ENCODE data around the gene DEFB132. TPM values are rescaled to one million over a fixed set of nuclear protein-coding genes. Genes with fewer than 3 reads are reported as not detected.
A peak's percentile ranks its signal among the peaks of the same experiment; 100 is the strongest.

The DEFB132 gene
- total and polyA plus RNA-seq, 4 donors = 0.08 TPM; not detected in 2

DNA sequence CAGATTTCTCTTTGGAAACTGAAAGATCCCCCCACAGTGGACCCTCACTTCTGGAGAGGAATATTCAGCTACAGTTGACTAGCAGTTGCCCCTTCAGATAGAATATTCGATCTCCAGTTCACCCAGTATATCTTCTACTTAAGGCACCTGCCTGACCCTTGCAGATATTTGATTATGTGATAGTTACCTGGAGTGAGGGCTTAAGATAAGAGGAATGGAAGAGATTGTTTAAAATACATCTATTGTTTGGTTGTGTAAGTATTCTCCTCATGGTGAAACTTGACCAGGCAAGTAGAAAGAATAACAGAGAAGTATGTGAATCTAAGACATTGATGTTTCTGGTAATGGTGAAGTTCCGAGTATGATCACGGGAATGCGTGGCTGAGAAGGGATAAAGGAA is 38.3 kb downstream of the DEFB132 start:
- 92% methylated on average over 4 of the region's 4 CpGs for WGBS
- H3K27ac ChIP-seq (ENCODE audit: low read depth in 1 of 2, low read length in 2 of 2) = no peak overlapping the region
- no peaks in the 10 kb centered on the region for H3K27me3 ChIP-seq (ENCODE audit: control insufficient read depth in 4 of 4, insufficient read depth in 4 of 4, low read length in 3 of 4)
- no peak overlapping the region for H3K9ac ChIP-seq (ENCODE audit: low read depth in 1 of 2, low read length in 2 of 2)
- H3K4me1 ChIP-seq (ENCODE audit: control insufficient read depth in 4 of 4, insufficient read depth in 4 of 4, low read length in 3 of 4) = peaks cover 0 to 38% (median 31%) of the 10 kb centered on the region in 4 donors
- no peaks in the 10 kb centered on the region for H3K9me3 ChIP-seq (ENCODE audit: control insufficient read depth in 4 of 4, low read length in 3 of 4)
- DNase-seq (ENCODE audit: low spot score) = no peak
- TF ChIP-seq, protein P1, sequence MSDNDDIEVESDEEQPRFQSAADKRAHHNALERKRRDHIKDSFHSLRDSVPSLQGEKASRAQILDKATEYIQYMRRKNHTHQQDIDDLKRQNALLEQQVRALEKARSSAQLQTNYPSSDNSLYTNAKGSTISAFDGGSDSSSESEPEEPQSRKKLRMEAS (IDR thresholded peaks at IDR 0.05) = no peak
- TF ChIP-seq RAD21 (IDR thresholded peaks at IDR 0.05) (no peak), RXRA (IDR thresholded peaks at IDR 0.05) (no peak)
- TF ChIP-seq, protein P2, sequence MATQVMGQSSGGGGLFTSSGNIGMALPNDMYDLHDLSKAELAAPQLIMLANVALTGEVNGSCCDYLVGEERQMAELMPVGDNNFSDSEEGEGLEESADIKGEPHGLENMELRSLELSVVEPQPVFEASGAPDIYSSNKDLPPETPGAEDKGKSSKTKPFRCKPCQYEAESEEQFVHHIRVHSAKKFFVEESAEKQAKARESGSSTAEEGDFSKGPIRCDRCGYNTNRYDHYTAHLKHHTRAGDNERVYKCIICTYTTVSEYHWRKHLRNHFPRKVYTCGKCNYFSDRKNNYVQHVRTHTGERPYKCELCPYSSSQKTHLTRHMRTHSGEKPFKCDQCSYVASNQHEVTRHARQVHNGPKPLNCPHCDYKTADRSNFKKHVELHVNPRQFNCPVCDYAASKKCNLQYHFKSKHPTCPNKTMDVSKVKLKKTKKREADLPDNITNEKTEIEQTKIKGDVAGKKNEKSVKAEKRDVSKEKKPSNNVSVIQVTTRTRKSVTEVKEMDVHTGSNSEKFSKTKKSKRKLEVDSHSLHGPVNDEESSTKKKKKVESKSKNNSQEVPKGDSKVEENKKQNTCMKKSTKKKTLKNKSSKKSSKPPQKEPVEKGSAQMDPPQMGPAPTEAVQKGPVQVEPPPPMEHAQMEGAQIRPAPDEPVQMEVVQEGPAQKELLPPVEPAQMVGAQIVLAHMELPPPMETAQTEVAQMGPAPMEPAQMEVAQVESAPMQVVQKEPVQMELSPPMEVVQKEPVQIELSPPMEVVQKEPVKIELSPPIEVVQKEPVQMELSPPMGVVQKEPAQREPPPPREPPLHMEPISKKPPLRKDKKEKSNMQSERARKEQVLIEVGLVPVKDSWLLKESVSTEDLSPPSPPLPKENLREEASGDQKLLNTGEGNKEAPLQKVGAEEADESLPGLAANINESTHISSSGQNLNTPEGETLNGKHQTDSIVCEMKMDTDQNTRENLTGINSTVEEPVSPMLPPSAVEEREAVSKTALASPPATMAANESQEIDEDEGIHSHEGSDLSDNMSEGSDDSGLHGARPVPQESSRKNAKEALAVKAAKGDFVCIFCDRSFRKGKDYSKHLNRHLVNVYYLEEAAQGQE (IDR thresholded peaks at IDR 0.05) = no peak
- no peaks in the 10 kb centered on the region for H3K36me3 ChIP-seq (ENCODE audit: control insufficient read depth in 4 of 4, insufficient read depth in 3 of 4, low read depth in 1 of 4, low read length in 3 of 4)
- no peak overlapping the region for H3K4me3 ChIP-seq (ENCODE audit: low read depth in 1 of 3, low read length in 3 of 3)

DNA sequence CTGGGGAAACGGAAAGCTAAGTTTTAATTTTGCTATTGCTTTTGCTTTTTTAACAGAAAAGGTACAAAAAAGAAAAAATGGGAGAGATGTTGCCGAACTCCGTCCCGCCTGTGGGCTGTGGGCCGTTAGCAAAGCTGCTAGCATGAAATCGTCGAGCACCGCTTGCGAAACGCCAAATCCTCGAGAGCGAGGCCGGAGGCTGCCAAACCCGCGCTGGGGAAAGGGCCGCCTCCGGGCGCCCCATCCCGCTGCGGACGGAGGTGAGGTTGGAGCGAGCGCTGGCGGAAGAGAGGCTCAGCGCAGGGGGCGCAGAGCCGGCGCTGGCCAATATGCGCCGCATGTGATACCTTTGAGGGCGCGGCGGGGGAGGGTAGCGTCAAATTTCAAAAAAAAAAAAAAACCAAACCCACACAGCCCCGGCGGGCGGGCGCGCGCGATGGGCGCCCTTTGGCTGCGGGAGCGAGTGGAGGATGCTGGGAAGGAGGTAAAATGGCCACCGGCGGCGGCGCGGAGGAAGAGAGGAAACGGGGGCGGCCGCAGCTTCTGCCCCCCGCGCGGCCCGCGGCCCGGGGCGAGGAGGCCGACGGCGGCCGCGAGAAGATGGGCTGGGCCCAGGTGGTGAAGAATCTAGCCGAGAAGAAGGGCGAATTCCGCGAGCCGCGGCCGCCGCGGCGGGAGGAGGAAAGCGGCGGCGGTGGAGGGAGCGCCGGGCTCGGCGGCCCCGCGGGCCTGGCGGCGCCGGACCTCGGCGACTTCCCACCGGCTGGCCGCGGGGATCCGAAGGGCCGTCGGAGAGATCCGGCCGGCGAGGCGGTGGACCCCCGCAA is 39.8 kb downstream of the DEFB132 start, which contains the start of gene ZCCHC3:
Gene ZCCHC3, plus strand, starts transcription at position 473 of the 827 bp plus-strand sequence. Its CDS starts 17 bp downstream, at position 490.
- peak within 1 kb of the TSS; percentile 82 to 83 for H3K9ac ChIP-seq (ENCODE audit: low read depth in 1 of 2, low read length in 2 of 2)
- peak within 1 kb of the TSS; percentile 79 to 95 for H3K27ac ChIP-seq (ENCODE audit: low read depth in 1 of 2, low read length in 2 of 2)
- no peaks in the 10 kb centered on the region for H3K27me3 ChIP-seq (ENCODE audit: control insufficient read depth in 4 of 4, insufficient read depth in 4 of 4, low read length in 3 of 4)
- TF ChIP-seq SP1 (IDR thresholded peaks at IDR 0.05) = peak; percentile 69
- peak in 1 of 2 donors; percentile 66 for TF ChIP-seq GABPA (IDR thresholded peaks at IDR 0.05 in 1 of 2, conservative IDR thresholded peaks at IDR 0.05 in 1 of 2)
- TF ChIP-seq, protein P1 (IDR thresholded peaks at IDR 0.05) = peak; percentile 17
- peak; percentile 87 for TF ChIP-seq TAF1 (conservative IDR thresholded peaks at IDR 0.05)
- TF ChIP-seq, protein P3, sequence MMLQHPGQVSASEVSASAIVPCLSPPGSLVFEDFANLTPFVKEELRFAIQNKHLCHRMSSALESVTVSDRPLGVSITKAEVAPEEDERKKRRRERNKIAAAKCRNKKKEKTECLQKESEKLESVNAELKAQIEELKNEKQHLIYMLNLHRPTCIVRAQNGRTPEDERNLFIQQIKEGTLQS (IDR thresholded peaks at IDR 0.05) = peak; percentile 30
- TF ChIP-seq HNF4A (conservative IDR thresholded peaks at IDR 0.05) = peak in 1 of 2 donors; percentile 36
- TF ChIP-seq NR2F2 (IDR thresholded peaks at IDR 0.05) = peak; percentile 51
- TF ChIP-seq HNF4G (IDR thresholded peaks at IDR 0.05) = no peak
- no peak for TF ChIP-seq JUND (IDR thresholded peaks at IDR 0.05)
- TF ChIP-seq RAD21 (IDR thresholded peaks at IDR 0.05) = peak in 1 of 2 donors; percentile 45
- TF ChIP-seq FOXA2 (IDR thresholded peaks at IDR 0.05) = no peak
- TF ChIP-seq, protein P4, sequence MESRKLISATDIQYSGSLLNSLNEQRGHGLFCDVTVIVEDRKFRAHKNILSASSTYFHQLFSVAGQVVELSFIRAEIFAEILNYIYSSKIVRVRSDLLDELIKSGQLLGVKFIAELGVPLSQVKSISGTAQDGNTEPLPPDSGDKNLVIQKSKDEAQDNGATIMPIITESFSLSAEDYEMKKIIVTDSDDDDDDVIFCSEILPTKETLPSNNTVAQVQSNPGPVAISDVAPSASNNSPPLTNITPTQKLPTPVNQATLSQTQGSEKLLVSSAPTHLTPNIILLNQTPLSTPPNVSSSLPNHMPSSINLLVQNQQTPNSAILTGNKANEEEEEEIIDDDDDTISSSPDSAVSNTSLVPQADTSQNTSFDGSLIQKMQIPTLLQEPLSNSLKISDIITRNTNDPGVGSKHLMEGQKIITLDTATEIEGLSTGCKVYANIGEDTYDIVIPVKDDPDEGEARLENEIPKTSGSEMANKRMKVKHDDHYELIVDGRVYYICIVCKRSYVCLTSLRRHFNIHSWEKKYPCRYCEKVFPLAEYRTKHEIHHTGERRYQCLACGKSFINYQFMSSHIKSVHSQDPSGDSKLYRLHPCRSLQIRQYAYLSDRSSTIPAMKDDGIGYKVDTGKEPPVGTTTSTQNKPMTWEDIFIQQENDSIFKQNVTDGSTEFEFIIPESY (IDR thresholded peaks at IDR 0.05) = peak; percentile 66
- TF ChIP-seq EGR1 (IDR thresholded peaks at IDR 0.05; ENCODE audit: low read depth in 2 of 2) = peak in 1 of 2 donors; percentile 33
- TF ChIP-seq RXRA (IDR thresholded peaks at IDR 0.05) = peak; percentile 48 to 53
- TF ChIP-seq, protein P5, sequence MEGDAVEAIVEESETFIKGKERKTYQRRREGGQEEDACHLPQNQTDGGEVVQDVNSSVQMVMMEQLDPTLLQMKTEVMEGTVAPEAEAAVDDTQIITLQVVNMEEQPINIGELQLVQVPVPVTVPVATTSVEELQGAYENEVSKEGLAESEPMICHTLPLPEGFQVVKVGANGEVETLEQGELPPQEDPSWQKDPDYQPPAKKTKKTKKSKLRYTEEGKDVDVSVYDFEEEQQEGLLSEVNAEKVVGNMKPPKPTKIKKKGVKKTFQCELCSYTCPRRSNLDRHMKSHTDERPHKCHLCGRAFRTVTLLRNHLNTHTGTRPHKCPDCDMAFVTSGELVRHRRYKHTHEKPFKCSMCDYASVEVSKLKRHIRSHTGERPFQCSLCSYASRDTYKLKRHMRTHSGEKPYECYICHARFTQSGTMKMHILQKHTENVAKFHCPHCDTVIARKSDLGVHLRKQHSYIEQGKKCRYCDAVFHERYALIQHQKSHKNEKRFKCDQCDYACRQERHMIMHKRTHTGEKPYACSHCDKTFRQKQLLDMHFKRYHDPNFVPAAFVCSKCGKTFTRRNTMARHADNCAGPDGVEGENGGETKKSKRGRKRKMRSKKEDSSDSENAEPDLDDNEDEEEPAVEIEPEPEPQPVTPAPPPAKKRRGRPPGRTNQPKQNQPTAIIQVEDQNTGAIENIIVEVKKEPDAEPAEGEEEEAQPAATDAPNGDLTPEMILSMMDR (IDR thresholded peaks at IDR 0.05; ENCODE audit: low read depth, low read length, missing input control) = peak; percentile 4
- TF ChIP-seq FOXA1 (IDR thresholded peaks at IDR 0.05) = no peak
- TF ChIP-seq YY1 (IDR thresholded peaks at IDR 0.05) = peak; percentile 98
- TF ChIP-seq, protein P2 (IDR thresholded peaks at IDR 0.05) = peak; percentile 82
- no peaks in the 10 kb centered on the region for H3K9me3 ChIP-seq (ENCODE audit: control insufficient read depth in 4 of 4, low read length in 3 of 4)
- DNase-seq (ENCODE audit: low spot score) = peak; percentile 84
- H3K36me3 ChIP-seq (ENCODE audit: control insufficient read depth in 4 of 4, insufficient read depth in 3 of 4, low read depth in 1 of 4, low read length in 3 of 4) = peaks cover 0 to 4% (median 0%) of the 10 kb centered on the region in 4 donors
- under 1% methylated on average over 99 of the region's 99 CpGs for WGBS
- H3K4me3 ChIP-seq (ENCODE audit: low read depth in 1 of 3, low read length in 3 of 3) = peak within 1 kb of the TSS; percentile 85 to 92 (median 85)
- H3K4me1 ChIP-seq (ENCODE audit: control insufficient read depth in 4 of 4, insufficient read depth in 4 of 4, low read length in 3 of 4) = peaks cover 0 to 35% (median 27%) of the 10 kb centered on the region in 4 donors
